Neural progenitor cell (in vitro differentiated cells): ENCODE results near the gene TEX11. TPM values are rescaled to one million over a fixed set of nuclear protein-coding genes. Genes with fewer than 3 reads are reported as not detected.
"Not testable (repeated sequence)": the region's sequence is repeated elsewhere in the genome, so short reads cannot be mapped to it uniquely, and the experiment has no call there.

Source experiments
- DNase-seq: peaks from one replicate; pipeline ENCODE4 v3.0.0-alpha.2; 2016; ENCODE audit warnings: low spot score
- H2AFZ ChIP-seq: fragments of 200-600 bp; sonication (generic); replicated peaks from 2 replicates; pipeline ENCODE4 v1.6.1; 2016; ENCODE audit warnings: antibody characterized with exemption
- H3F3A ChIP-seq: fragments of 200-600 bp; sonication (generic); 2 replicates; pipeline ENCODE4 v1.6.1; 2016; ENCODE audit warnings: antibody characterized with exemption, low read depth
- H3K27ac ChIP-seq: fragments of 200-600 bp; sonication (generic); 2 replicates; pipeline ENCODE4 v1.5.1; 2016; ENCODE audit warnings: mild to moderate bottlenecking
- H3K27me3 ChIP-seq: fragments of 200-600 bp; sonication (generic); 2 replicates; pipeline ENCODE4 v1.6.1; 2016; ENCODE audit warnings: mild to moderate bottlenecking, moderate library complexity
- H3K36me3 ChIP-seq: fragments of 200-600 bp; sonication (generic); 2 replicates; pipeline ENCODE4 v1.5.1; 2016
- H3K4me1 ChIP-seq: fragments of 200-600 bp; sonication (generic); 2 replicates; pipeline ENCODE4 v1.6.1; 2016; ENCODE audit warnings: mixed run types
- H3K4me2 ChIP-seq: fragments of 200-600 bp; sonication (generic); 2 replicates; pipeline ENCODE4 v1.6.1; 2016
- H3K4me3 ChIP-seq: fragments of 200-600 bp; sonication (generic); 2 replicates; pipeline ENCODE4 v1.5.1; 2016
- H3K79me2 ChIP-seq: fragments of 200-600 bp; sonication (generic); 2 replicates; pipeline ENCODE4 v1.6.1; 2016; ENCODE audit warnings: low read depth
- H3K9ac ChIP-seq: fragments of 200-600 bp; sonication (generic); 2 replicates; pipeline ENCODE4 v1.6.1; 2016
- H3K9me3 ChIP-seq: fragments of 200-600 bp; sonication (generic); 2 replicates; pipeline ENCODE4 v1.5.1; 2016; ENCODE audit warnings: low read depth
- H4K20me1 ChIP-seq: fragments of 200-600 bp; sonication (generic); 2 replicates; pipeline ENCODE4 v1.6.1; 2016; ENCODE audit warnings: low read depth
- H3K27ac Mint-ChIP-seq: 3 replicates; pipeline ENCODE4 v1.8.0; 2021; ENCODE audit warnings: mixed read lengths
- H3K27me3 Mint-ChIP-seq: 2 replicates; pipeline ENCODE4 v1.8.0; 2022; ENCODE audit warnings: low read depth, mild to moderate bottlenecking, inconsistent platforms, moderate library complexity, mixed read lengths; ENCODE audit not compliant: insufficient read depth
- H3K36me3 Mint-ChIP-seq: 3 replicates; pipeline ENCODE4 v1.8.0; 2021; ENCODE audit warnings: mixed read lengths
- H3K4me1 Mint-ChIP-seq: 3 replicates; pipeline ENCODE4 v1.8.0; 2021; ENCODE audit warnings: mixed read lengths
- H3K4me3 Mint-ChIP-seq: 3 replicates; pipeline ENCODE4 v1.8.0; 2021; ENCODE audit warnings: mild to moderate bottlenecking, moderate library complexity, mixed read lengths
- H3K9me3 Mint-ChIP-seq: 3 replicates; pipeline ENCODE4 v1.8.0; 2020; ENCODE audit warnings: mixed read lengths
- CTCF ChIP-seq: fragments of 200-600 bp; sonication (generic); IDR thresholded peaks from 2 replicates; pipeline ENCODE4 v1.5.1; 2017; ENCODE audit warnings: antibody characterized with exemption, mild to moderate bottlenecking
- EZH2 ChIP-seq: fragments of 200-600 bp; sonication (generic); IDR thresholded peaks from 2 replicates; pipeline ENCODE4 v1.6.1; 2017; ENCODE audit warnings: antibody characterized with exemption, mild to moderate bottlenecking, moderate library complexity
- EZH2phosphoT487 ChIP-seq: fragments of 200-600 bp; sonication (generic); IDR thresholded peaks from 2 replicates; pipeline ENCODE4 v1.6.1; 2017; ENCODE audit warnings: antibody characterized with exemption
- total RNA-seq: library from RNA; depleted of rRNA; stranded (reverse); fragments of >200 nt; gene quantifications from 2 replicates; pipeline ENCODE4 v1.2.3, GENCODE V29; 2015; ENCODE audit warnings: low replicate concordance

TEX11 gene
- total RNA-seq, 1 donor from 2014 or later, result not detected

- Histone ChIP-seq H3K27me3 (no peaks in the 10 kb centered on the region), H3K4me3 (no peak overlapping the region), H3K9ac (no peak overlapping the region), H3K9me3 (no peaks in the 10 kb centered on the region), H3F3A (no peaks in the 10 kb centered on the region), H3K36me3 (no peaks in the 10 kb centered on the region), H4K20me1 (no peaks in the 10 kb centered on the region), H3K27ac (no peak overlapping the region), H2AFZ (no peak overlapping the region), H3K4me1 (no peaks in the 10 kb centered on the region), H3K79me2 (no peaks in the 10 kb centered on the region), H3K4me2 (no peak overlapping the region)
- no peak for DNase-seq
- no peak overlapping the region for H3K27ac Mint-ChIP-seq
- no peak overlapping the region for H3K4me3 Mint-ChIP-seq
- no peaks in the 10 kb centered on the region for H3K36me3 Mint-ChIP-seq
- no peaks in the 10 kb centered on the region for H3K9me3 Mint-ChIP-seq
- H3K4me1 Mint-ChIP-seq, result no peaks in the 10 kb centered on the region
- H3K27me3 Mint-ChIP-seq, result no peaks in the 10 kb centered on the region
- TF ChIP-seq EZH2 (no peak), EZH2phosphoT487 (no peak), CTCF (no peak)
These were observed 102.4 kb downstream of the TEX11 start for GRCh38 chrX:70806081-70806480.

DNA sequence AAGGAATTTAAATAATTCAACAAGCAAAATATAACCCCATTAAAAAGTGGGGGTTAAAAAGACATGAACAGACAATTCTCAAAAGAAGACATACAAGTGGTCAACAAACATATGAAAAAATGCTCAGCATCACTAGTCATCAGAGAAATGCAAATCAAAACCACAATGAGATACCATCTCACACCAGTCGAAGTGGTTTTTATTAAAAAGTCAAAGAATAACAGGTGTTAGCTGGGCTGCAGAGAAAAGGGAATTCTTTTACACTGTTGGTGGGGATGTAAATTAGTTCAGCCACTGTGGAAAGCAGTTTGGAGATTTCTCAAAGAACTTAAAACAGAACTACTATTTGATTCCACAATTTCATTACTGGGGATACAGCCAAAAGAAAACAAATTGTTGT lies 111.8 kb downstream of the TEX11 start:
- not testable (repeated sequence) for H3K27ac ChIP-seq, H3K36me3 Mint-ChIP-seq, H3F3A ChIP-seq, H3K4me3 Mint-ChIP-seq, H3K79me2 ChIP-seq, H3K4me2 ChIP-seq, H3K4me1 ChIP-seq, H3K9me3 ChIP-seq, H4K20me1 ChIP-seq, H2AFZ ChIP-seq, H3K4me3 ChIP-seq, H3K9ac ChIP-seq, H3K27me3 Mint-ChIP-seq, H3K27me3 ChIP-seq, H3K9me3 Mint-ChIP-seq, H3K36me3 ChIP-seq, H3K4me1 Mint-ChIP-seq, H3K27ac Mint-ChIP-seq, DNase-seq

GRCh38 chrX:70774223-70774622 lies 134.3 kb downstream of the TEX11 start:
- no peaks in the 10 kb centered on the region for H3K36me3 Mint-ChIP-seq
- H3K79me2 ChIP-seq, result no peaks in the 10 kb centered on the region
- no peak overlapping the region for H3K27ac ChIP-seq
- H3K9ac ChIP-seq, result no peak overlapping the region
- H3K36me3 ChIP-seq, result no peaks in the 10 kb centered on the region
- H3K4me3 Mint-ChIP-seq, result no peak overlapping the region
- peaks cover 6% of the 10 kb centered on the region for H3K9me3 Mint-ChIP-seq
- H3K4me1 ChIP-seq, result no peaks in the 10 kb centered on the region
- no peak overlapping the region for H3K4me3 ChIP-seq
- no peak overlapping the region for H2AFZ ChIP-seq
- no peaks in the 10 kb centered on the region for H3K27me3 Mint-ChIP-seq
- no peak for TF ChIP-seq EZH2
- TF ChIP-seq EZH2phosphoT487, result no peak
- no peak for TF ChIP-seq CTCF
- no peaks in the 10 kb centered on the region for H3K27me3 ChIP-seq
- H3K27ac Mint-ChIP-seq, result no peak overlapping the region
- no peak for DNase-seq
- peaks cover 10% of the 10 kb centered on the region for H3K9me3 ChIP-seq
- no peaks in the 10 kb centered on the region for H4K20me1 ChIP-seq
- H3K4me1 Mint-ChIP-seq, result no peaks in the 10 kb centered on the region
- H3K4me2 ChIP-seq, result no peak overlapping the region
- no peaks in the 10 kb centered on the region for H3F3A ChIP-seq

DNA sequence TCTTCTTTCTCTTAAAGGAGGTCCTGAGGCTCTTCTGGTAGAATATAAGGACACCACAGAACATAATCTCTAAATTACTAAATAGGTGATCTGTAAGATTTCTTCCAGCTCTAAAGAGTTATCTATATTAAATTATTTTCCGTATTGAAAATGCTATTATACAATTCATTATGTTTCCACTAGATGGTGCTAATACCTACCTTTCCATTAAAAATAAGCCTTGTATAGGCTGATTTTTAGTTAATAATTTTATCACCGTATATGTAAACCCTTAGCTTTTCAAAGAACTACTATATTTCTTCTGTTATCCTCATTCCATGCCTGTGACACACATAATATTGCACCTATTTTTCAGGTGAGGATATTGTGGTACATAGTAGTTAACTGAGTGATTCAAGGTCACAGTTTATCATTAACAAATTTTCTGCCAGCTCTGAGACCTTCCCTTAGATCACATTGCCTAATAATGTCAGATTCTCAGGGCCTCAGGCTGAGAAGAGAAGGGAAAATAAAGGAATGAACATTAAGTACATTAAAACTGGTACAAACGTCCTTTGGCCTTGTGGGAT lies 138.8 kb downstream of the TEX11 start:
- Mint-ChIP-seq H3K9me3 (peaks cover 6% of the 10 kb centered on the region), H3K27me3 (no peaks in the 10 kb centered on the region), H3K36me3 (no peaks in the 10 kb centered on the region), H3K4me1 (no peaks in the 10 kb centered on the region), H3K4me3 (no peak overlapping the region), H3K27ac (no peak overlapping the region)
- no peaks in the 10 kb centered on the region for H3K36me3 ChIP-seq
- H4K20me1 ChIP-seq, result no peaks in the 10 kb centered on the region
- no peaks in the 10 kb centered on the region for H3K79me2 ChIP-seq
- no peak for DNase-seq
- no peak overlapping the region for H3K4me2 ChIP-seq
- TF ChIP-seq EZH2, result no peak
- no peak for TF ChIP-seq EZH2phosphoT487
- TF ChIP-seq CTCF, result peak; percentile 63
- no peaks in the 10 kb centered on the region for H3F3A ChIP-seq
- no peak overlapping the region for H3K9ac ChIP-seq
- H3K27me3 ChIP-seq, result no peaks in the 10 kb centered on the region
- peaks cover 10% of the 10 kb centered on the region for H3K9me3 ChIP-seq
- no peak overlapping the region for H2AFZ ChIP-seq
- H3K4me1 ChIP-seq, result no peaks in the 10 kb centered on the region
- H3K4me3 ChIP-seq, result no peak overlapping the region
- H3K27ac ChIP-seq, result no peak overlapping the region
